Activated CD8-positive, alpha-beta T cell treated with anti-CD3 and anti-CD28 coated beads for 36 hours (primary cell): ENCODE results near the gene LFNG. TPM values are rescaled to one million over a fixed set of nuclear protein-coding genes. Genes with fewer than 3 reads are reported as not detected.

Source experiments
- ATAC-seq: fragments of 200-7000 bp; cut with Tn5 transposase; one replicate; pipeline ENCODE4 v1.10.0; 2021; ENCODE audit warnings: mild to moderate bottlenecking, moderate library complexity
- CTCF ChIA-PET: fragments of 350-600 bp; sonication (Branson Sonifier 250); formaldehyde crosslinking; loops from one replicate; lab custom pipeline; 2021; ENCODE audit warnings: antibody characterized with exemption; lab: Charles Lee
- POLR2A ChIA-PET: fragments of 350-600 bp; sonication (Branson Sonifier 250); formaldehyde crosslinking; loops from one replicate; lab custom pipeline; 2021; ENCODE audit warnings: antibody characterized with exemption; lab: Charles Lee
- DNase-seq: peaks from one replicate; pipeline ENCODE4 v3.0.0-alpha.2; 2020
- H3K27ac Mint-ChIP-seq: one replicate; pipeline ENCODE4 v1.8.0; 2021; ENCODE audit warnings: mild to moderate bottlenecking, mixed read lengths
- H3K27me3 Mint-ChIP-seq: one replicate; pipeline ENCODE4 v1.8.0; 2021; ENCODE audit warnings: mixed read lengths
- H3K36me3 Mint-ChIP-seq: one replicate; pipeline ENCODE4 v1.8.0; 2021; ENCODE audit warnings: low read depth, mixed read lengths
- H3K4me1 Mint-ChIP-seq: one replicate; pipeline ENCODE4 v1.8.0; 2021; ENCODE audit warnings: low read depth, mixed read lengths
- H3K4me3 Mint-ChIP-seq: one replicate; pipeline ENCODE4 v1.8.0; 2021; ENCODE audit warnings: mild to moderate bottlenecking, moderate library complexity, mixed read lengths
- H3K9me3 Mint-ChIP-seq: one replicate; pipeline ENCODE4 v1.8.0; 2021; ENCODE audit warnings: mixed read lengths
- CTCF ChIP-seq: fragments of 200-600 bp; IDR thresholded peaks from one replicate; pipeline ENCODE4 v1.8.0; 2022; ENCODE audit warnings: antibody characterized with exemption, mild to moderate bottlenecking
- intact Hi-C: fragments of 100-400 bp; cut with micrococcal nuclease; formaldehyde crosslinking; loops from one replicate; pipeline ENCODE4 v1.10.0; 2022
- total RNA-seq, 2 experiments: library from RNA; stranded (reverse); gene quantifications; one replicate each; pipeline ENCODE4 v1.2.3, GENCODE V29; 2021

The LFNG gene
- total RNA-seq, 2 experiments from 2014 or later: 50.6 TPM

- ChIA-PET POLR2A (no interaction called here), CTCF (no interaction called here)
- Mint-ChIP-seq H3K9me3 (no peaks in the 10 kb centered on the region), H3K27me3 (no peaks in the 10 kb centered on the region), H3K27ac (no peak overlapping the region), H3K4me3 (no peak overlapping the region), H3K4me1 (no peaks in the 10 kb centered on the region), H3K36me3 (no peaks in the 10 kb centered on the region)
- TF ChIP-seq CTCF: no peak
- intact Hi-C loops: loop anchor here (5.0 kb wide), 1 partner anchor 47 kb away; no protein-coding TSS in a partner anchor
- ATAC-seq (no peak), DNase-seq (no peak)
Observed at GRCh38 chr7:2475678-2476015, 43.9 kb upstream of the LFNG start.

- Mint-ChIP-seq H3K9me3 (no peaks in the 10 kb centered on the region), H3K4me3 (no peak within 1 kb of the TSS), H3K27ac (no peak within 1 kb of the TSS), H3K36me3 (no peaks in the 10 kb centered on the region), H3K4me1 (no peaks in the 10 kb centered on the region), H3K27me3 (no peaks in the 10 kb centered on the region)
- intact Hi-C loops: loop anchor here (5.0 kb wide), 1 partner anchor 46 kb away; no protein-coding TSS in a partner anchor
- no peak for DNase-seq
- ChIA-PET CTCF (no interaction called here), POLR2A (no interaction called here)
- TF ChIP-seq CTCF: no peak
- no peak for ATAC-seq
Observed at GRCh38 chr7:2476298-2476697, 43.3 kb upstream of the LFNG start, which contains the start of gene GRIFIN. TSS of gene GRIFIN (minus strand) at chr7:2476398. CDS start at chr7:2476383, 15 bp downstream.

GRCh38 chr7:2476776-2477446 lies 42.7 kb upstream of the LFNG start:
- no peak overlapping the region for H3K4me3 Mint-ChIP-seq
- H3K36me3 Mint-ChIP-seq: no peaks in the 10 kb centered on the region
- POLR2A ChIA-PET: no interaction called here
- H3K4me1 Mint-ChIP-seq: no peaks in the 10 kb centered on the region
- ATAC-seq (no peak), DNase-seq (no peak)
- no peak for TF ChIP-seq CTCF
- intact Hi-C loops: loop anchor here (5.0 kb wide), 1 partner anchor 45 kb away; no protein-coding TSS in a partner anchor
- H3K27me3 Mint-ChIP-seq: no peaks in the 10 kb centered on the region
- no peak overlapping the region for H3K27ac Mint-ChIP-seq
- H3K9me3 Mint-ChIP-seq: no peaks in the 10 kb centered on the region
- CTCF ChIA-PET: no interaction called here

- H3K27ac Mint-ChIP-seq: no peak overlapping the region
- TF ChIP-seq CTCF: peak; percentile 90
- ChIA-PET CTCF (interaction anchor here (0.9 to 1.6 kb wide), 6 partner anchors 9 to 233 kb away, joined by 3 to 5 read pairs (median 3); partner anchors contain the start of gene IQCE), POLR2A (interaction anchor here (1.0 kb wide), 1 partner anchor 53 kb away, joined by 4 read pairs; no protein-coding TSS in a partner anchor)
- intact Hi-C loops: loop anchor here (5.0 kb wide), 1 partner anchor 45 kb away; no protein-coding TSS in a partner anchor
- H3K4me3 Mint-ChIP-seq: no peak overlapping the region
- DNase-seq: peak; percentile 82
- H3K27me3 Mint-ChIP-seq: no peaks in the 10 kb centered on the region
- peak; percentile 98 for ATAC-seq
- no peaks in the 10 kb centered on the region for H3K36me3 Mint-ChIP-seq
- H3K9me3 Mint-ChIP-seq: peaks cover 3% of the 10 kb centered on the region
- no peaks in the 10 kb centered on the region for H3K4me1 Mint-ChIP-seq
Observed at GRCh38 chr7:2477447-2478398, 41.9 kb upstream of the LFNG start.
